Epithelial cell of esophagus (primary cell): ENCODE measurements around the gene RPS2.

Experiments
- DNase-seq: peaks from one replicate; pipeline ENCODE4 v3.0.0; 2010; ENCODE audit warnings: low read depth
- H3K4me3 ChIP-seq: 2 replicates; pipeline ENCODE4 v1.5.1; 2011; ENCODE audit warnings: mild to moderate bottlenecking, low read length, control low read depth
- CTCF ChIP-seq: IDR thresholded peaks from 2 replicates; pipeline ENCODE4 v1.5.1; 2011; ENCODE audit warnings: low read depth, mild to moderate bottlenecking, low read length, control low read depth, inconsistent platforms; ENCODE audit not compliant: insufficient read depth; ENCODE audit errors: missing control alignments

The RPS2 gene

GRCh38 chr16:1979271-1980029, 14.8 kb upstream of the RPS2 start:
- peak overlapping the region; percentile 46 for H3K4me3 ChIP-seq
- TF ChIP-seq CTCF, result no peak
- peak; percentile 97 for DNase-seq

- no peak for DNase-seq
- TF ChIP-seq CTCF, result no peak
- H3K4me3 ChIP-seq, result peak overlapping the region; percentile 42
Observed at GRCh38 chr16:1978476-1979120, 14.0 kb upstream of the RPS2 start.

GRCh38 chr16:1977875-1978268, 13.2 kb upstream of the RPS2 start:
- no peak overlapping the region for H3K4me3 ChIP-seq
- DNase-seq, result no peak
- no peak for TF ChIP-seq CTCF

- H3K4me3 ChIP-seq, result no peak overlapping the region
- TF ChIP-seq CTCF, result no peak
- DNase-seq, result no peak
Observed at GRCh38 chr16:1976951-1977874, 12.6 kb upstream of the RPS2 start.

GRCh38 chr16:1976216-1976520, 11.5 kb upstream of the RPS2 start:
- no peak for DNase-seq
- no peak for TF ChIP-seq CTCF

GRCh38 chr16:1975432-1976215, 11.0 kb upstream of the RPS2 start:
- no peak for DNase-seq
- TF ChIP-seq CTCF, result no peak
- no peak overlapping the region for H3K4me3 ChIP-seq

More at GRCh38 chr16:1976216-1976520, 11.5 kb upstream of the RPS2 start:
- H3K4me3 ChIP-seq, result no peak overlapping the region
